ENCODE measurements around the gene RAD51B.

GRCh38 chr14:68075382-68076029, 255.9 kb downstream of the RAD51B start:
- TF ChIP-seq CTCF (IDR thresholded peaks at IDR 0.05) (no peak), POLR2AphosphoS5 (IDR thresholded peaks at IDR 0.05; ENCODE audit: low read depth, low read length) (no peak)
